SK-N-SH (cell line): ENCODE measurements around the gene NUTF2. TPM values are rescaled to one million over a fixed set of nuclear protein-coding genes. Genes with fewer than 3 reads are reported as not detected.
"Not testable (repeated sequence)": the region's sequence is repeated elsewhere in the genome, so short reads cannot be mapped to it uniquely, and the experiment has no call there.

ENCODE experiments used
- CTCF ChIA-PET: fragments of 300-600, 350-600 bp; formaldehyde crosslinking; extraction: SDS; loops from one replicate; lab custom pipeline; 2021; lab: Yijun Ruan, JAX
- POLR2A ChIA-PET: fragments of 350-600 bp; sonication (Branson Sonifier 250); formaldehyde crosslinking; extraction: SDS; loops from one replicate; lab custom pipeline; 2020; ENCODE audit warnings: antibody characterized with exemption, inconsistent platforms; lab: Yijun Ruan, JAX
- DNase-seq: peaks from one replicate; pipeline ENCODE4 v3.0.0; 2012
- H2AFZ ChIP-seq: fragments of 200-600 bp; sonication (generic); 2 replicates; pipeline ENCODE4 v1.8.1; 2016; ENCODE audit warnings: antibody characterized with exemption, mild to moderate bottlenecking, low read depth
- H3F3A ChIP-seq: fragments of 200-600 bp; sonication (generic); replicated peaks from 2 replicates; pipeline ENCODE3; 2016; ENCODE audit warnings: antibody characterized with exemption, mild to moderate bottlenecking; ENCODE audit not compliant: insufficient read depth
- H3K27ac ChIP-seq, 2 experiments: fragments of 200-500 bp in 1 of 2; fragments of 200-600 bp in 1 of 2; sonication (Bioruptor generic) in 1 of 2; sonication (generic), shearing (Covaris generic) in 1 of 2; 2 replicates each; pipeline versions ENCODE4 v1.5.1 to v1.6.1; 2014 to 2016; ENCODE audit warnings: low read depth in 2 of 2, inconsistent platforms in 1 of 2, low read length in 1 of 2, mild to moderate bottlenecking in 1 of 2, mixed read lengths in 1 of 2
- H3K27me3 ChIP-seq: fragments of 200-600 bp; sonication (generic), shearing (Covaris generic); 2 replicates; pipeline ENCODE4 v1.6.1; 2016; ENCODE audit warnings: mixed run types; ENCODE audit not compliant: insufficient read depth
- H3K36me3 ChIP-seq, 2 experiments: fragments of 200-500 bp in 1 of 2; fragments of 200-600 bp in 1 of 2; sonication (Bioruptor generic) in 1 of 2; sonication (generic) in 1 of 2; replicated peaks in 1 of 2; 2 replicates each; pipeline versions ENCODE3 to v1.5.1; 2014 to 2016; ENCODE audit warnings: low read length in 1 of 2, mild to moderate bottlenecking in 1 of 2; ENCODE audit not compliant: insufficient read depth in 2 of 2, control insufficient read depth in 1 of 2
- H3K4me1 ChIP-seq, 2 experiments: fragments of 200-500 bp in 1 of 2; fragments of 200-600 bp in 1 of 2; sonication (Bioruptor generic) in 1 of 2; sonication (generic), shearing (Covaris generic) in 1 of 2; 2 replicates each; pipeline versions ENCODE4 v1.5.1 to v1.6.1; 2014 to 2016; ENCODE audit warnings: low read depth in 1 of 2, low read length in 1 of 2, mixed run types in 1 of 2; ENCODE audit not compliant: insufficient read depth in 2 of 2, control insufficient read depth in 1 of 2
- H3K4me2 ChIP-seq: fragments of 200-600 bp; sonication (generic), shearing (Covaris generic); 2 replicates; pipeline ENCODE4 v1.6.1; 2017; ENCODE audit warnings: mixed run types
- H3K4me3 ChIP-seq, 2 experiments: fragments of 200-500 bp in 1 of 2; fragments of 200-600 bp in 1 of 2; sonication (Bioruptor generic) in 1 of 2; sonication (generic), shearing (Covaris generic) in 1 of 2; 2 replicates each; pipeline versions ENCODE4 v1.5.1 to v1.8.1; 2014 to 2016; ENCODE audit warnings: low read depth in 2 of 2, inconsistent platforms in 1 of 2, low read length in 1 of 2, mild to moderate bottlenecking in 1 of 2, mixed read lengths in 1 of 2, moderate library complexity in 1 of 2
- H3K79me2 ChIP-seq: fragments of 200-600 bp; sonication (generic); 2 replicates; pipeline ENCODE4 v1.8.1; 2017; ENCODE audit warnings: mild to moderate bottlenecking; ENCODE audit not compliant: insufficient read depth
- H3K9ac ChIP-seq: fragments of 200-600 bp; sonication (generic); 2 replicates; pipeline ENCODE4 v1.6.1; 2017; ENCODE audit warnings: mixed run types
- H3K9me2 ChIP-seq: fragments of 200-600 bp; sonication (generic); 2 replicates; pipeline ENCODE4 v1.6.1; 2017; ENCODE audit warnings: mixed run types
- H3K9me3 ChIP-seq: fragments of 200-600 bp; sonication (generic); 2 replicates; pipeline ENCODE4 v1.6.1; 2017; ENCODE audit warnings: mixed run types, mild to moderate bottlenecking, moderate library complexity
- H4K20me1 ChIP-seq: fragments of 200-600 bp; sonication (generic); 2 replicates; pipeline ENCODE4 v1.6.1; 2017; ENCODE audit warnings: mild to moderate bottlenecking, mixed run types; ENCODE audit not compliant: insufficient read depth
- CTCF ChIP-seq: fragments of 200-600 bp; sonication (generic); IDR thresholded peaks from 2 replicates; pipeline ENCODE4 v1.6.1; 2017; ENCODE audit warnings: antibody characterized with exemption, mild to moderate bottlenecking, moderate library complexity
- FOXJ3 ChIP-seq: sonication (generic); formaldehyde crosslinking; IDR thresholded peaks from 2 replicates; pipeline ENCODE4 v1.5.1; 2020; ENCODE audit warnings: mild to moderate bottlenecking, missing genetic modification reagents
- IRF3 ChIP-seq: fragments of 150-350 bp; IDR thresholded peaks from 2 replicates; pipeline ENCODE4 v1.6.1; 2016; ENCODE audit warnings: mild to moderate bottlenecking, low read depth, low read length
- JUND ChIP-seq: IDR thresholded peaks from 2 replicates; pipeline ENCODE4 v1.4.0; 2012
- MAX ChIP-seq: IDR thresholded peaks from 2 replicates; pipeline ENCODE4 v1.4.0; 2012; ENCODE audit warnings: low read depth
- MEF2A ChIP-seq: IDR thresholded peaks from 2 replicates; pipeline ENCODE4 v1.4.0; 2012; ENCODE audit warnings: low read depth, borderline replicate concordance
- TCF12 ChIP-seq: IDR thresholded peaks from 2 replicates; pipeline ENCODE4 v1.4.0; 2012
- TEAD4 ChIP-seq: IDR thresholded peaks from 2 replicates; pipeline ENCODE4 v1.4.0; 2012; ENCODE audit warnings: mild to moderate bottlenecking, borderline replicate concordance; ENCODE audit not compliant: insufficient read depth
- WGBS: methylation state at CpG from one replicate; pipeline ENCODE4 v1.1.6; 2017; ENCODE audit warnings: low lambda C conversion rate; 5-methylcytosine and 5-hydroxymethylcytosine counted together
- polyA plus RNA-seq, 3 experiments: library from polyadenylated mRNA; depleted of rRNA; stranded (reverse); fragments of >200 nt; gene quantifications; 2 replicates each; pipeline ENCODE4 v1.2.3, GENCODE V29; 2012

NUTF2 gene
- polyA plus RNA-seq, 1 of the 3 experiments (the other 2 are of a cell fraction) = 449 TPM

- TF ChIP-seq CTCF = no peak
- no peak for TF ChIP-seq JUND
- no peak for TF ChIP-seq TEAD4
- no peak for TF ChIP-seq TCF12
Observed at GRCh38 chr16:67834242-67834614, 12.5 kb upstream of the NUTF2 start (continued).

GRCh38 chr16:67837190-67837589, 9.5 kb upstream of the NUTF2 start:
- H3K36me3 ChIP-seq, H3K9ac ChIP-seq, H2AFZ ChIP-seq, H3K27me3 ChIP-seq, H3K27ac ChIP-seq, H3F3A ChIP-seq, H3K9me3 ChIP-seq, H3K4me3 ChIP-seq, H4K20me1 ChIP-seq, H3K4me2 ChIP-seq, DNase-seq, H3K9me2 ChIP-seq, POLR2A ChIA-PET: not testable (repeated sequence)
- CTCF ChIA-PET = interaction anchor here (1.0 to 3.5 kb wide), 3 partner anchors 11 to 117 kb away, joined by 3 to 22 read pairs (median 4); partner anchors contain the start of gene CENPT
- WGBS = 87% methylated on average over 10 of the region's 10 CpGs
- Histone ChIP-seq H3K4me1 (peaks cover 0 to 13% of the 10 kb centered on the region in 2 experiments; a peak in 1 of 4 replicates), H3K79me2 (peaks cover 14% of the 10 kb centered on the region)

- no peak overlapping the region for H3K4me2 ChIP-seq
- ChIA-PET CTCF (interaction anchor here (1.1 to 3.5 kb wide), 3 partner anchors 10 to 82 kb away, joined by 3 to 22 read pairs (median 3); partner anchors contain the start of gene CENPT), POLR2A (no interaction called here)
- peaks cover 0 to 8% of the 10 kb centered on the region in 2 experiments; a peak in 1 of 4 replicates for H3K4me1 ChIP-seq
- H3F3A ChIP-seq = no peaks in the 10 kb centered on the region
- no peaks in the 10 kb centered on the region for H3K9me2 ChIP-seq
- H4K20me1 ChIP-seq = no peaks in the 10 kb centered on the region
- no peak overlapping the region for H3K9ac ChIP-seq
- WGBS = 88% methylated on average over 2 of the region's 2 CpGs
- no peaks in the 10 kb centered on the region for H3K9me3 ChIP-seq
- H2AFZ ChIP-seq = no peak overlapping the region
- H3K27ac ChIP-seq = no peak overlapping the region
- H3K27me3 ChIP-seq = no peaks in the 10 kb centered on the region
- no peaks in the 10 kb centered on the region for H3K36me3 ChIP-seq
- H3K79me2 ChIP-seq = peaks cover 11% of the 10 kb centered on the region
- TF ChIP-seq MAX (no peak), FOXJ3 (CRISPR knock-in tag) (no peak), IRF3 (no peak), MEF2A (no peak)
- DNase-seq = no peak
- no peak overlapping the region for H3K4me3 ChIP-seq
Observed at GRCh38 chr16:67837811-67838210, 8.9 kb upstream of the NUTF2 start.
